Hepatic stellate cell (primary cell): Measurements from ENCODE around the gene RNF168.
"Not testable (repeated sequence)": the region's sequence is repeated elsewhere in the genome, so short reads cannot be mapped to it uniquely, and the experiment has no call there.

ENCODE experiments used
- DNase-seq: peaks from one replicate; pipeline ENCODE4 v3.0.0; 2011; ENCODE audit warnings: low spot score

Gene RNF168

GRCh38 chr3:196514913-196515621 lies 11.5 kb upstream of the RNF168 start, which contains the start of gene SMCO1:
TSS of gene SMCO1 (minus strand) at chr3:196515346. CDS start at chr3:196515209, 137 bp downstream.
- no peak for DNase-seq

DNA sequence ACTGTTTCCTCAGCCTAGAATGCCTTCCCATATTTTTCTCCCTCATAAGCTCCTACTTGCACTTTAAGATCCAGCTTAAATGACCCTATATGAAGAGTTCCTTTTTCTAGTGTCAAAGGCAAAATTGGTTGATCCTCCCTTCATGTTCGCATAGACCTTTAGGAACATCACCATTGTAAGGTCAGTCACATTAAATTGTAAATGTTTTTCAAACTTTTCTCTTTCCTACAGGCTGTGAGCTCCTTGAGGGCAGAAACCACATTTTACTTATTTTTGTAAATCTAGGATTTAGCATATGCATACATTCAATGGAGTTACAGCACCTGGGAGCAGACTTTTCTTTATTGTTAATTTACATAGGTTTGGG lies 10.8 kb upstream of the RNF168 start:
- no peak for DNase-seq

GRCh38 chr3:196513697-196514349 lies 10.3 kb upstream of the RNF168 start:
- no peak for DNase-seq

DNA sequence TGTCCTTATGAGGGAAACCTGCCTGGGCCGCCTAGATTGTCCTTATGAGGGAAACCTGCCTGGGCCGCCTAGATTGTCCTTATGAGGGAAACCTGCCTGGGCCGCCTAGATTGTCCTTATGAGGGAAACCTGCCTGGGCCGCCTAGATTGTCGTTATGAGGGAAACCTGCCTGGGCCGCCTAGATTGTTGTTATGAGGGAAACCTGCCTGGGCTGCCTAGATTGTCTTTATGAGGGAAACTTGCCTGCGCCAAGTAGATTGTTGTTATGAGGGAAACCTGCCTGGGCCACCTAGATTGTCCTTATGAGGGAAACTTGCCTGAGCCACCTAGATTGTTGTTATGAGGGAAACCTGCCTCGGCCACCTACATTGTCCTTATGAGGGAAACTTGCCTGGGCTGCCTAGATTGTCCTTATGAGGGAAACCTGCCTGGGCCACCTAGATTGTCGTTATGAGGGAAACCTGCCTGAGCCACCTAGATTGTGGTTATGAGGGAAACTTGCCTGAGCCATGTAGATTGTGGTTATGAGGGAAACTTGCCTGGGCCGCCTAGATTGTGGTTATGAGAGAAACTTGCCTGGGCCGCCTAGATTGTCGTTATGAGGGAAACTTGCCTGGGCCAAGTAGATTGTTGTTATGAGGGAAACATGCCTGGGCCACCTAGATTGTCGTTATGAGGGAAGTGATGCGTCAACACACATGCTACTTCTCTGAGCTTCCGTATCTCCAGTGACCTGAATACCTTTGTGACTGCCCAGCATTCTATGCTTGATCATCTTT lies 8.3 kb upstream of the RNF168 start:
- not testable (repeated sequence) for DNase-seq

GRCh38 chr3:196511108-196511507 lies 7.5 kb upstream of the RNF168 start:
- DNase-seq = not testable (repeated sequence)

- no peak for DNase-seq
These were observed 3.1 kb upstream of the RNF168 start for GRCh38 chr3:196506687-196507086.

DNA sequence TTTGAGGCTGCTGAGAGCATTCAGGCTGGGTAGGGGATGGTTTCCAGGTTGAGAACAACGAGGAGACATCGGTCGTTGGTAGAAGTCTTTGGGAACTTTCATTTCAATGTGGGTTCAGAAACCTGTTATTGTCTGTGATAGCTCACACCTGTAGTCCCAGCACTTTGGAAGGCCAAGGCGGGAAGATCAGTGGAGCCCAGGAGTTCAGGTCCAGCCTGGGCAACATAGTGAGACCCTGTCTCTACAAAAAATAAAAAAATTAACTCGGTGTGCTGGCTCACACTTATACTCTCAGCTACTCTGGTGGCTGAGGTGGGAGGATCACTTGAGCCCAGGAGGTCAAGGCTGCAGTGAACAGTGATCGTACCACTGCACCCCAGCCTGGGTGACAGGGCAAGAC lies 988 bp upstream of the RNF168 start:
- no peak for DNase-seq

DNA sequence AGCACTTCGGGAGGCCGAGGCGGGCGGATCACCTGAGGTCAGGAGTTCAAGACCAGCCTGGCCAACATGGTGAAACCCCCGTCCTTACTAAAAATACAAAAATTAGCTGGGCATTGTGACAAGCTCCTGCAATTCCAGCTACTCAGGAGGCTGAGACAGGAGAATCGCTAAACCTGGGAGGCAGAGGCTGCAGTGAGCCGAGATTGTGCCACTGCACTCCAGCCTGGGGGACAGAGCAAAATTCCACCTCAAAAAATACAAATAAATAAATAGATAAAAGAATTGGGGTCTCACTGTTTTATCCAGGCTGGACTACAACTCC lies 470 bp upstream of the RNF168 start:
- not testable (repeated sequence) for DNase-seq

- peak; percentile 83 for DNase-seq
These were observed 783 bp downstream of the RNF168 start for GRCh38 chr3:196502775-196503195.

DNA sequence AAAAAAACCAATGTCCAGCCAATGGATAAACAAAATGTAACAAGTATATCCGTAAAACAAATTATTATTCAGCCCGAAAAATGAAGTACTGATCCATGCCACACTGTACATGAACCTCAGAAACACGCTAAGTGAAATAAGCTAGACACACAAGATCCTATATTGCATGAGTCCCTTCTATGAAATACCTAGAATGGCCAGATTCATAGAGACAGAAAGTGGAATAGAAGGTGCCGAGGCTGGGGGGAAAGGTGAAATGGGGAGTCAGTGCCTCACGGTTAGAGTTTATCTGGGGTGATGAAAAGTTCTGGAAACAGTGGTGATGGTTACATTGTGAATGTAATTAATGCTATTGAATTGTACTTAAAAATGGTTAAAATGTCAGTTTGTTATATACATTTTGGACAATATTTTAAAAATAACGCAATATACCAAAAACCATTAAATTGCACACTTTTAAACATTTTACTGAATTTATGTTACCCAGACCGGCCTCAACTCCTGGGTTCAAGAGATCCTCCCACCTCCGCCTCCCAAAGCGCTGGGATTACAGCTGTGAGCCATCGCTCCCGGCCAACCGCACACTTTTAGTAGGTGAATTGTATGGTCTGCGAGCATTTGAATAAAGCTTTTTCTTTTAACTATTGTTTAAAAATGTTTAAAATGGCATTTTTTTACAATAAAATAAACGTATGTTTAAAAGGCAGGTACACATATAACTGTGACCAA lies 2.1 kb downstream of the RNF168 start:
- no peak for DNase-seq

DNA sequence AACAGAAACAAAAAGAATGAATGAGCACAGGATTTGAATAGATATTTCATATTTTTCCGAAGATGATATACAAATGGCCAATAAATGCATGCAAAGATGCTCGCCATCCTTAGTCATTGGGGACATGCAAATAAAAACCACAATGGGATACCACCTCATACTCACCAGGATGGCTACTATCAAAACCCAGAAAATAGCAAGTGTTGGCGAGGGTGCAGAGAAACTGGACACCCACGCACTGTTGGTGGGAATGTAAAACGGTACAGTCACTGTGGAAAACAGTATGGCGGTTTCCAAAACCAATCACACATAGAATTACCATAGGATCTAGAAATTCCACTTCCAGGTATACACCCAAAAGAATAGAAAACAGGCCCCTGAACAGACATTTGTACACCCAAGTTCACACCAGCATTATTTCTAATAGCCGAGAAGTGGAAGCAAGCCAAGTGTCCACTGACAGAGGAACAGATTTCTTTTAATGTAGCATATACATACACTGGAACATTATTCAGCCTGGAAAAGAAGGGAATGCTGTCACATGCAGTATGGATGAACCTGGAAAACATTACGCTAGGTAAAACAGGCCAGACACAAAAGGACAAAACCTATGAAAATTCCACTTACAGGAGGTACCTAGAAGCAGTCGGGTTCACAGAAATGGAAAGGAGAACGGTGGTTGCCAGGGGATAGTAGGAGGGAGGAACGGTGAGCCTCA lies 3.6 kb downstream of the RNF168 start:
- DNase-seq = no peak

GRCh38 chr3:196499061-196499460 lies 4.5 kb downstream of the RNF168 start:
- DNase-seq = no peak

- no peak for DNase-seq
These were observed 5.3 kb downstream of the RNF168 start for GRCh38 chr3:196498297-196498696.

DNA sequence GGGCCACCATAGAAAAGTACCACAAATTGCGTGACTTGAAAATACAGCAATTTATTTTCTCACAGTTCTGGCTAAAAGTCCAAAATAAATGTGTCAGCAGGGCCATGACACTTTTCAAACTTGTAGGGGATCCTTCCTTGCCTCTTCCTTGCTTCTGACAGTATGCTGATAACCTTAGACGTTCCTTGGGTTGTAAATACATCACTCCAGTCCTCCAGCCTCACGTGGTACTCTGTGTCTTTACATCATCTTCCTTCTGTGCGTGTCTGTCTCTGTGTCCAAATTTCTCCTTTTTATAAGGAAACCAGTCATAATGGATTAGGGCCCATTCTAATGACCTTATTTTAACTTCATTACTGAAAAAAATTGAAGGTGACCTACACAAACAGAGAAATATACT lies 7.4 kb downstream of the RNF168 start:
- DNase-seq = no peak

DNA sequence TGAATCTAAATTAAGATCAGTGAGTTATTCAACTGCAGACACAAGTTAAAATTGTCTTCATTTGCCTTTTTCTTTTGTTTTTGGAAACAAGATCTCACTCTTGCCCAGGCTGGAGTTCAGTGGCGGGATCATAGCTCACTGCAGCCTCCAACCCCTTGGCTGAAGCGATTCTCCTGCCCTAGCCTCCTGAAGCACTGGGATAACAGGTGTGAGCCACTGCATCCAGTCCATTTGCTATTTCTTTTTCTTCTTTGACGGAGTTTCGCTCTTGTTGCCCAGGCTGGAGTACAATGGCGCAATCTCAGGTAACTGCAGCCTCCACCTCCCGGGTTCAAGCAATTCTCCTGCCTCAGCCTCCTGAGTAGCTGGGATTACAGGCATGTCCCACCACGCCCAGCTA lies 10.3 kb downstream of the RNF168 start:
- DNase-seq = no peak

DNA sequence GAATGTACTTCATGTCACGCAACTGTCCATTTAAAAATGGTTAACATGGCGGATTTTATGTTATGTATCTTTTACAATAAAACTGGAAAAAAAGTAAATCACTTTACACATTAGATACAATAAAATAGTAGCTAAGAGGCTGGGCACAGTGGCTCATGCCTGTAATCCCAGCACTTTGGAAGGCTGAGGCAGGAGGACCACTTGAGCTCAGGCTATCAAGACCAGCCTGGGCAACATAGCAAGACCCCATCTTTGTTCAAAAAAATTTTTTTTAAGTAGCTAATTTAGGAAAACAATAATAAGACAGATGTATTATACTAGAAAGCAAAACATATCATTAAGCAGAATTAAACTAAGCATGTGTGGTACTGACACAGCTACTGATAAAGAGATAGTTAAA lies 11.5 kb downstream of the RNF168 start:
- no peak for DNase-seq

- no peak for DNase-seq
These were observed 13.8 kb downstream of the RNF168 start for GRCh38 chr3:196489747-196490146.

DNA sequence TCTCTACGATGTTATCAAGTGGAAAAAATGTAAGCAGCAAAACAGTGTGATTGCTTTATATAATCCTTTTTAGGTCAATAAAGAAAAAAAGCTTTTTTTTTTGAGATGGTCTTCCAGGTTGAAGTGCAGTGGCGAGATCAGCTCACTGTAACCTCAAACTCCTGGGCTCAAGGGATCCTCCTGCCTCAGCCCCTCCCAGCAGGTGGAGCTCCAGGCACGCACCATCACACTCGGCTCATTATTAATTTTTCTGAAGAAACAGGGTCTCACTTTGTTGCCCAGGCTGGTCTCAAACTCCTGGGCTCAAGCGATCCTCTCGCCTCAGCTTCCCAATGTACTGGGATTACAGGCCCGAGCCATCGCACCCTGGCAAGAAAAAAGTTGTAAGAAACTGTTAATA lies 17.3 kb downstream of the RNF168 start:
- no peak for DNase-seq

DNA sequence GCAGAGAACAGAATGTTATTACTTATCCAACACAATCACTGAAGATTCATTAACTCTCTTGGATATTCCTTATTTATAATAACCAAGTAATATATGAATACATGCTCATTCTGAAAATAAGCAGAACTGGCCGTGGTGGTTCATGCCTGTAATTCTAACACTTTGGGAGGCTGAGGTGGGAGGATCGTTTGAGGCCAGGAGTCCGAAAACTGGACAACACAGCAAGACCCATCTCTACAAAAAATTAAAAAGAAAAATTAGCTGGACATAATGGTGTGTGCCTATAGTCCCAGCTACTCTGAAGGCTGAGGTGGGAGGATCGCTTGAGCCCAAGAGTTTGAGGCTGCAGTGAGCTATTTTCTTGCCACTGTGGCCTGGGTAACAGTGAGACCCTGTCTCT lies 25.9 kb downstream of the RNF168 start:
- no peak for DNase-seq

DNA sequence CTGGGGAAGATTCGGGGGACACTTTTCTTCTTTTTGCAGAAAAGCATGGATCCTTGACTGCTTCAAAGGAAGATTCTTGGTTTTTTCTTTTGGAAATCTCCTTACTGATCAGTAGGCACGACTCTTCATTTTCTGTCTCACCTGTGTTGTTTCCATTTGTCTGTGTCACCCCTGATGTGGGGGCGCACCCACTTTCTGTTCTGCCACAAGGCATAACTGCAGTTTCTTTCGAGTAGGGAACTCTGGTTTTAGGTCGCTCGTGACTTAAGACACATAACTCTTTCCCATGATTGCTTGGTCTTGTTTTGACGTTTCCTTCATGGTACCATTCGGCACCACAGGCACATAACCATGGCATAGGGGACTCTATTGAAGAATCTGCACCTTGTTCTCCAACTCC lies 31.3 kb downstream of the RNF168 start:
- no peak for DNase-seq

- peak; percentile 38 for DNase-seq
These were observed 32.0 kb downstream of the RNF168 start for GRCh38 chr3:196471551-196471950.

DNA sequence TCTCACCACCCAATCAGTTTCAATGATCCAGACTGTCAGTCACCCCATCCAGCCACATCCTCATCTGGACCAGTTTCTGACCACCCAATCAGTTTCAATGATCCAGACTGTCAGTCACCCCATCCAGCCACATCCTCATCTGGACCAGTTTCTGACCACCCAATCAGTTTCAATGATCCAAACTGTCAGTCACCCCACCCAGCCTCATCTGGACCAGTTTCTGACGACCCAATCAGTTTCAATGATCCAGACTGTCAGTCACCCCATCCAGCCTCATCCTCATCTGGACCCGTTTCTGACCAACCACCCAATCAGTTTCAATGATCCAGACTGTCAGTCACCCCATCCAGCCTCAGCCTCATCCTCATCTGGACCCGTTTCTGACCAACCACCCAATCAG lies 33.4 kb downstream of the RNF168 start:
- not testable (repeated sequence) for DNase-seq
